DOHH2 (cell line): ENCODE measurements around the gene TF.

ENCODE experiments used
- CTCF ChIP-seq: fragments of 200-600 bp; sonication (generic); IDR thresholded peaks from one replicate; pipeline ENCODE4 v1.5.1; 2014; ENCODE audit warnings: antibody characterized with exemption, mild to moderate bottlenecking, low read depth, low read length; ENCODE audit not compliant: poor library complexity, severe bottlenecking
- EZH2phosphoT487 ChIP-seq: fragments of 200-600 bp; sonication (generic); IDR thresholded peaks from 2 replicates; pipeline ENCODE4 v1.6.1; 2017; ENCODE audit warnings: borderline replicate concordance, mild to moderate bottlenecking, antibody characterized with exemption, low read length, moderate library complexity, mixed read lengths

GRCh38 chr3:133745981-133746711 is at the start of gene TF:
- TF ChIP-seq CTCF (no peak), EZH2phosphoT487 (no peak)
